ENCODE results near the gene RAB1B. TPM values are rescaled to one million over a fixed set of nuclear protein-coding genes. Genes with fewer than 3 reads are reported as not detected.

RAB1B gene
- total and polyA plus RNA-seq, 12 donors: 117 to 153 (median 132) TPM

- peaks cover 21 to 50% (median 32%) of the 10 kb centered on the region in 9 donors for H3K4me1 ChIP-seq
Measured at GRCh38 chr11:66326261-66327111, 58.0 kb downstream of the RAB1B start.

More at GRCh38 chr11:66326261-66327111, 58.0 kb downstream of the RAB1B start:
- no peak for TF ChIP-seq CTCF (IDR thresholded peaks at IDR 0.05)
- Histone ChIP-seq H3K27me3 (no peaks in the 10 kb centered on the region), H3K36me3 (peaks cover 0 to 2% (median 0%) of the 10 kb centered on the region in 9 donors), H3K9me3 (no peaks in the 10 kb centered on the region), H3K4me3 (no peak overlapping the region), H3K27ac (peak overlapping the region; percentile 69 to 89 (median 76))
- intact Hi-C loops (cut with DNase I): loop anchor here in 1 of 10 donors (5.0 kb wide), 1 partner anchor 104 kb away; no protein-coding TSS in a partner anchor
- WGBS, 2 donors: 38 to 39% methylated on average over 21 of the region's 21 CpGs
- peak; percentile 41 to 86 (median 68) for ATAC-seq
- peak; percentile 77 for DNase-seq

Other genes with a start within 250 kb of the RAB1B start
- gene CATSPER1, start 242.2 kb upstream of the RAB1B start, total RNA-seq: 1 to 10 TPM in 1 of 10 donors, not detected in 9; 1.1 TPM
- under 1 TPM in 1 of 2 donors, not detected in 1; 0.17 TPM for gene CATSPER1, start 242.2 kb upstream of the RAB1B start, polyA plus RNA-seq
- 1 to 10 TPM; 1.9 to 4.6 (median 2.5) TPM for gene GAL3ST3, start 219.5 kb upstream of the RAB1B start, total RNA-seq
- 1 to 10 TPM in 1 of 2 donors, under 1 TPM in 1; 0.07 to 1.0 TPM for gene GAL3ST3, start 219.5 kb upstream of the RAB1B start, polyA plus RNA-seq
- gene SF3B2, start 216.3 kb upstream of the RAB1B start, total RNA-seq: 10 to 100 TPM; 62.0 to 89.8 (median 72.7) TPM
- 10 to 100 TPM; 46.5 to 94.9 TPM for gene SF3B2, start 216.3 kb upstream of the RAB1B start, polyA plus RNA-seq
- gene PACS1, start 198.4 kb upstream of the RAB1B start, total RNA-seq: 100 to 1,000 TPM in 4 of 10 donors, 10 to 100 TPM in 6; 50.0 to 121 (median 81.9) TPM
- 10 to 100 TPM; 24.1 to 28.2 TPM for gene PACS1, start 198.4 kb upstream of the RAB1B start, polyA plus RNA-seq
- 10 to 100 TPM; 24.4 to 46.8 (median 33.4) TPM for gene KLC2, start 10.9 kb upstream of the RAB1B start, total RNA-seq
- gene KLC2, start 10.9 kb upstream of the RAB1B start, polyA plus RNA-seq: 10 to 100 TPM; 36.1 to 36.3 TPM
- under 1 TPM in 3 of 10 donors, not detected in 7; 0.45 to 0.57 (median 0.49) TPM for gene CNIH2, start 9.5 kb downstream of the RAB1B start, total RNA-seq
- gene CNIH2, start 9.5 kb downstream of the RAB1B start, polyA plus RNA-seq: under 1 TPM; 0.06 to 0.44 TPM
- gene YIF1A, start 20.5 kb downstream of the RAB1B start, total RNA-seq: 10 to 100 TPM; 38.3 to 75.0 (median 51.9) TPM
- 100 to 1,000 TPM in 1 of 2 donors, 10 to 100 TPM in 1; 54.9 to 168 TPM for gene YIF1A, start 20.5 kb downstream of the RAB1B start, polyA plus RNA-seq
- gene TMEM151A, start 23.3 kb downstream of the RAB1B start, total RNA-seq: under 1 TPM in 4 of 10 donors, not detected in 6; 0.17 to 0.24 (median 0.20) TPM
- under 1 TPM in 1 of 2 donors, not detected in 1; 0.10 TPM for gene TMEM151A, start 23.3 kb downstream of the RAB1B start, polyA plus RNA-seq
- 10 to 100 TPM in 5 of 10 donors, 1 to 10 TPM in 5; 5.3 to 44.4 (median 9.1) TPM for gene CD248, start 48.4 kb downstream of the RAB1B start, total RNA-seq
- gene CD248, start 48.4 kb downstream of the RAB1B start, polyA plus RNA-seq: 10 to 100 TPM in 1 of 2 donors, 1 to 10 TPM in 1; 8.6 to 35.9 TPM
- 1 to 10 TPM in 8 of 10 donors, under 1 TPM in 2; 0.81 to 5.3 (median 1.6) TPM for gene RIN1, start 67.8 kb downstream of the RAB1B start, total RNA-seq
- 10 to 100 TPM in 1 of 2 donors, 1 to 10 TPM in 1; 3.9 to 10.8 TPM for gene RIN1, start 67.8 kb downstream of the RAB1B start, polyA plus RNA-seq
- 10 to 100 TPM; 10.6 to 17.6 (median 12.9) TPM for gene BRMS1, start 76.5 kb downstream of the RAB1B start, total RNA-seq
- gene BRMS1, start 76.5 kb downstream of the RAB1B start, polyA plus RNA-seq: 10 to 100 TPM; 25.2 to 73.9 TPM
- gene B4GAT1, start 79.0 kb downstream of the RAB1B start, total RNA-seq: 10 to 100 TPM; 36.5 to 69.6 (median 48.1) TPM
- gene B4GAT1, start 79.0 kb downstream of the RAB1B start, polyA plus RNA-seq: 10 to 100 TPM; 22.3 to 45.4 TPM
- gene SLC29A2, start 103.1 kb downstream of the RAB1B start, total RNA-seq: 10 to 100 TPM in 3 of 10 donors, 1 to 10 TPM in 7; 7.8 to 28.0 (median 9.5) TPM
- 10 to 100 TPM; 25.9 to 50.6 TPM for gene SLC29A2, start 103.1 kb downstream of the RAB1B start, polyA plus RNA-seq
- gene NPAS4, start 152.4 kb downstream of the RAB1B start, total RNA-seq: not detected
- under 1 TPM in 1 of 2 donors, not detected in 1; 0.04 TPM for gene NPAS4, start 152.4 kb downstream of the RAB1B start, polyA plus RNA-seq
- gene MRPL11, start 170.2 kb downstream of the RAB1B start, total RNA-seq: 10 to 100 TPM; 37.2 to 57.2 (median 48.2) TPM
- 10 to 100 TPM; 33.3 to 51.0 TPM for gene MRPL11, start 170.2 kb downstream of the RAB1B start, polyA plus RNA-seq
- gene PELI3, start 198.3 kb downstream of the RAB1B start, total RNA-seq: 10 to 100 TPM in 1 of 10 donors, 1 to 10 TPM in 9; 5.3 to 10.9 (median 6.5) TPM
- 1 to 10 TPM; 3.5 to 7.2 TPM for gene PELI3, start 198.3 kb downstream of the RAB1B start, polyA plus RNA-seq
- 10 to 100 TPM in 8 of 10 donors, 1 to 10 TPM in 2; 8.8 to 25.2 (median 14.7) TPM for gene DPP3, start 211.8 kb downstream of the RAB1B start, total RNA-seq
- 10 to 100 TPM in 1 of 2 donors, 1 to 10 TPM in 1; 6.2 to 28.9 TPM for gene DPP3, start 211.8 kb downstream of the RAB1B start, polyA plus RNA-seq
- gene BBS1, start 242.0 kb downstream of the RAB1B start, total RNA-seq: 10 to 100 TPM; 14.5 to 23.9 (median 18.1) TPM
- gene BBS1, start 242.0 kb downstream of the RAB1B start, polyA plus RNA-seq: 10 to 100 TPM in 1 of 2 donors, 1 to 10 TPM in 1; 9.6 to 14.7 TPM

Measured in heart right ventricle (tissue), 16 donors.